BJ (cell line): Measurements from ENCODE around the gene ING4. TPM values are rescaled to one million over a fixed set of nuclear protein-coding genes. Genes with fewer than 3 reads are reported as not detected.

Experiments
- CTCF ChIA-PET: fragments of 350-600 bp; formaldehyde crosslinking; extraction: SDS; loops from one replicate; lab custom pipeline; 2021; ENCODE audit warnings: antibody characterized with exemption, inconsistent platforms; lab: Yijun Ruan, JAX
- POLR2A ChIA-PET: fragments of 300-600 bp; sonication (Branson Sonifier 250); formaldehyde crosslinking; extraction: SDS; loops from one replicate; lab custom pipeline; 2021; ENCODE audit warnings: antibody characterized with exemption; lab: Charles Lee
- DNase-seq: peaks from one replicate; pipeline ENCODE4 v3.0.0-alpha.2; 2011; ENCODE audit warnings: low read depth
- H3K27me3 ChIP-seq: 2 replicates; pipeline ENCODE4 v1.6.0; 2011; ENCODE audit warnings: low read length; ENCODE audit not compliant: control insufficient read depth, insufficient read depth
- H3K36me3 ChIP-seq: 2 replicates; pipeline ENCODE4 v1.5.1; 2011; ENCODE audit warnings: low read length; ENCODE audit not compliant: control insufficient read depth, insufficient read depth
- H3K4me3 ChIP-seq: 2 replicates; pipeline ENCODE4 v1.5.1; 2011; ENCODE audit warnings: low read depth, mild to moderate bottlenecking, control low read depth, low read length
- polyA plus RNA-seq: library from polyadenylated mRNA; depleted of rRNA; stranded (reverse); fragments of >200 nt; gene quantifications from 2 replicates; pipeline ENCODE4 v1.2.3, GENCODE V29; 2011
- TF ChIP-seq, protein P1 (sequence below): IDR thresholded peaks from 2 replicates; pipeline ENCODE4 v1.5.1; 2011; ENCODE audit warnings: low read depth, mild to moderate bottlenecking, control low read depth, inconsistent platforms, low read length, moderate library complexity; ENCODE audit not compliant: insufficient read depth

The ING4 gene
- polyA plus RNA-seq, 1 experiment, result 43.0 TPM

DNA sequence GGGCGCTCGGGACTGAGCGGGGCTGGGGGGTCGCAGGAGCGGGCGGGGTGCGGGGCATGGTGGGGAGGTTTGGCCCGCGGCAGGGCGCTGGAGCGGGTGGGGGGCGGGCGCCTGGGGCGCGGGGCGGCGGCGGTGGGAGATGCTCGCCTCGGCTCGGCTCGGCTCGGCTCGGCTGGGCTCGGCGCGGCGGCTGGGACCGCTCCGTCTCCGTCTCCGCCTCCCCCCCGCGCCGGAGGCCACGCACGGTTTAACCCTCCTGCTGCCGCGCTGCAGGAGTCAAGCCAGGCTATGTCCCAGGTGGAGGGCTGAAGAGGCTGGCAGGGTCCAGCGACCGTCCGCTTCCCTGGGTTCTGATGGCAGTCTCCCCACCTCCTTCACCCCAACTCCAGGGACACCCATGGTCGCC lies 37.7 kb upstream of the ING4 start, which contains the start of gene PIANP:
Gene PIANP (minus strand): TSS at position 170 of the 406 bp plus-strand sequence. CDS start 2,754 bp downstream, outside the sequence.
- ChIA-PET CTCF (no interaction called here), POLR2A (no interaction called here)

DNA sequence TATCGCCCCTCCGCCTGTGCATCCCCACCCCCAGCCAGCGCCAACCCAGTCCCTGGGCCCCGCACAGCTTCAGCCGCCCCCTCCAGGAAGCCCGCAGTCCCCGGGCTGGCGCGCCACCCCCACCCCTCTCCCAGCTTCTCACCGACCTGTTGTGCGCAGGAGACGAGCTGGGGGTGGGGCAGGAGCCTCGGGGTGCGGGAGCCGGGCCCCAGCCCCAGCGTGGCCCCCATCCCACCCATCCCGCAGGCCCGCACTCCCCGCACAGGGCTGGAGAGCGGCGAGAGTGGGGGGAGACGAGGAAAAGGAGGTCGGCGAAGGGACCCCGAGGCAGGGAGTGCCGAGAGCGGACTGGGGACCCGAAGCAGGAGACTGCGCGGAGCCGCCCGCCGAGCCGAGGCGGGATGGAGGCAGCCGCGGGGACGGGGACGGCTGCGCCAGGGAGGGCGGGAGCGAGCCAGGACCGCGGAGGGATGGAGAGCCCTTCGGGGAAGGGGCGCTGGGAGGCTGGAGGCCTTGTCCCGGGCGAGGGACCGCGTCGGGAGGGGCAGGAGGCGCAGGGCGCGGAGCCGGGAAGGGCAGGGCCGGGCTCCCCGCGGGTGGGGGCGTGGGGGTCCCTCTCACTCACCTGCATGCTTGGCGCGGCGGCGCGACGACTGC lies 37.2 kb upstream of the ING4 start:
- H3K36me3 ChIP-seq, result no peaks in the 10 kb centered on the region
- H3K27me3 ChIP-seq, result peaks cover 7% of the 10 kb centered on the region; the same call in 1 of the 2 replicates
- ChIA-PET POLR2A (interaction anchor here (1.0 kb wide), 1 partner anchor 10 kb away, joined by 5 read pairs; no protein-coding TSS in a partner anchor), CTCF (interaction anchor here (1.2 to 2.8 kb wide), 4 partner anchors 11 to 85 kb away, joined by 5 to 11 read pairs (median 6); partner anchors contain the start of gene ZNF384)
- H3K4me3 ChIP-seq, result peak overlapping the region; percentile 64
- DNase-seq, result no peak
- TF ChIP-seq, protein P1, sequence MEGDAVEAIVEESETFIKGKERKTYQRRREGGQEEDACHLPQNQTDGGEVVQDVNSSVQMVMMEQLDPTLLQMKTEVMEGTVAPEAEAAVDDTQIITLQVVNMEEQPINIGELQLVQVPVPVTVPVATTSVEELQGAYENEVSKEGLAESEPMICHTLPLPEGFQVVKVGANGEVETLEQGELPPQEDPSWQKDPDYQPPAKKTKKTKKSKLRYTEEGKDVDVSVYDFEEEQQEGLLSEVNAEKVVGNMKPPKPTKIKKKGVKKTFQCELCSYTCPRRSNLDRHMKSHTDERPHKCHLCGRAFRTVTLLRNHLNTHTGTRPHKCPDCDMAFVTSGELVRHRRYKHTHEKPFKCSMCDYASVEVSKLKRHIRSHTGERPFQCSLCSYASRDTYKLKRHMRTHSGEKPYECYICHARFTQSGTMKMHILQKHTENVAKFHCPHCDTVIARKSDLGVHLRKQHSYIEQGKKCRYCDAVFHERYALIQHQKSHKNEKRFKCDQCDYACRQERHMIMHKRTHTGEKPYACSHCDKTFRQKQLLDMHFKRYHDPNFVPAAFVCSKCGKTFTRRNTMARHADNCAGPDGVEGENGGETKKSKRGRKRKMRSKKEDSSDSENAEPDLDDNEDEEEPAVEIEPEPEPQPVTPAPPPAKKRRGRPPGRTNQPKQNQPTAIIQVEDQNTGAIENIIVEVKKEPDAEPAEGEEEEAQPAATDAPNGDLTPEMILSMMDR, result no peak

More for the DNA sequence above, 37.7 kb upstream of the ING4 start, which contains the start of gene PIANP:
- peaks cover 7% of the 10 kb centered on the region; the same call in 1 of the 2 replicates for H3K27me3 ChIP-seq
- peak within 1 kb of the TSS; percentile 64 for H3K4me3 ChIP-seq
- no peaks in the 10 kb centered on the region for H3K36me3 ChIP-seq
- TF ChIP-seq, protein P1, result no peak
- DNase-seq, result no peak

DNA sequence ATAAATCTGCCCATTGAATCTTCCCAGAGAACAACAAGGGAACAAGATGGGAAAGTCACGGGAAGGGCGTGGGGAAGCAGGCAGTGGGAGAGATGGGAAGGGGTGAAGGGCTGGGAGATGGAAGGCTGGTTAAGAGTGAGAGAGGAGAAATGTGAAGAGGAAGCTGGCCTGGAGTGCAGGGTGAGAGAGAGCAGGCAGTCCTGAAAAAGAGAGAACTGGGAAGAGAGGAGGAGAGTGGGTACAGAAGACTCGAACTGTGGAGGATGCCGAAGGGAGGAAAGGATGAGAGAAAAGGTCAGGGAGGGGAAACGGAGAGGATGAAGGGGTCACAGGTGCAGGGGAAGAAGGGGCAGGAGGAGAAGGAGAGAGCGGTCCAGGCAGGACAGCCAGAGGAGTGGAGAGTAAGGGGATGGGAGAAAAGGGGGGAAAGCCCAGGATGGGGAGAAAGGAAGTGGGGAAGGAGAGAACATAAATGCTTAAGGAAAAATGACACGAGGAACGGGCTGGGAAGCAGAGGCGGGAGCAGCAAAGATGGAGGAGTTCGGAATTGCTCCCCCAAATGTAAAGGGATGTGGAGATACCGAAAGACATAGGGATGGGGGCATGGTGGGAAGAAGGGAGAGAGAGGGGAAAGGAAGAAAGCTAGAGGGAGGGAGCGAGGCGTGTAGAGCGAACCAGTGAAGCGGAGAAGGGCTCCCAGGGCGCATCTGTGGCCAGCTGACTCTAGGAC lies 36.5 kb upstream of the ING4 start:
- TF ChIP-seq, protein P1, result no peak
- peaks cover 7% of the 10 kb centered on the region; the same call in 1 of the 2 replicates for H3K27me3 ChIP-seq
- ChIA-PET CTCF (interaction anchor here (1.2 to 2.8 kb wide), 7 partner anchors 10 to 129 kb away, joined by 4 to 11 read pairs (median 6); partner anchors contain the start of genes MLF2 and ZNF384), POLR2A (interaction anchor here (1.0 kb wide), 1 partner anchor 10 kb away, joined by 5 read pairs; no protein-coding TSS in a partner anchor)
- H3K36me3 ChIP-seq, result no peaks in the 10 kb centered on the region
- H3K4me3 ChIP-seq, result peak overlapping the region; percentile 64
- DNase-seq, result no peak

DNA sequence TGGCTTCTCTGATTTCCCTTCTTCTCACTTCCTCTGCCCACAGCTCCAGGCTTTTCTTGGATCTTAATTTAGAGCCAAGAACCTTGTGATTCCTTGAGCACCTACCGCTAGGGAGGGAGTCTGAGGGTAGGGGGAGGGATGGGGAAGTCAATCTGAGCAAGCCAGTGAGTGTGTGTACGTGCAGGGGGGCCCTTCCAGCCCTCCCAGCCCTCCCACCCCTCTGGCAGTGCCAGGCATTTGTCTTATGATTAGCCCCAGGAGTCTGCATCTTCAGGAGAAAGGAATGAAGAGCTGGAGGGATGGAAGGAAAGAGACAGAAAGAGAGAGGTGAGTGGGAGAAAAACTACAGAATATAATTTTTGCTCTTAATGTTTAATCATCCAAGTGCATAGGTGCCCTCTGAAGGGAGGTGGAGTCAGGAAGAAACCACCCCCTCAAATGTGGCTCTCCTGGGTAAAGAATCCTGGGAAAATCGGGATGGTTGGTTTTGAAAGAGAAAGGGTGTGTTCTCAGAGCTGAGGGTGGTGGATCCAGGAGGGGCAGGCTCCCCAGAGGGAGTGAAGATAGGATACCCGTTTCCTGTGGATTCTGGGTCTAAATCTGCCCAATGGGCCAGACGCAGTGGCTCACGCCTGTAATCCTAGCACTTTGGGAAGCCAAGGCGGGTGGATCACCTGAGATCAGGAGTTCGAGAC lies 35.6 kb upstream of the ING4 start:
- Histone ChIP-seq H3K27me3 (peaks cover 7% of the 10 kb centered on the region; the same call in 1 of the 2 replicates), H3K4me3 (no peak overlapping the region), H3K36me3 (no peaks in the 10 kb centered on the region)
- CTCF ChIA-PET, result interaction anchor here (0.7 to 2.8 kb wide), 18 partner anchors 9 to 147 kb away, joined by 3 to 11 read pairs (median 4); partner anchors contain the start of genes MLF2 and ZNF384
- POLR2A ChIA-PET, result interaction anchor here (0.5 to 0.6 kb wide), 2 partner anchors 9 to 86 kb away, joined by 3 to 4 read pairs; no protein-coding TSS in a partner anchor
- TF ChIP-seq, protein P1, result no peak
- DNase-seq, result no peak
